Muscle layer of duodenum (tissue), 2 donors: ENCODE measurements around the gene TCP11.

Experiments used
- H3K27ac ChIP-seq: one replicate; pipeline ENCODE4 v1.7.0; 2013; ENCODE audit warnings: mild to moderate bottlenecking, low read length
- H3K27me3 ChIP-seq: one replicate; pipeline ENCODE4 v1.7.0; 2013; ENCODE audit warnings: low read depth, mild to moderate bottlenecking, control low read depth, low read length
- H3K36me3 ChIP-seq, 2 donors: one replicate each; pipeline ENCODE4 v1.7.0; 2013; ENCODE audit warnings: low read length in 2 of 2, control low read depth in 1 of 2, mild to moderate bottlenecking in 1 of 2; ENCODE audit not compliant: insufficient read depth in 2 of 2, control insufficient read depth in 1 of 2
- H3K4me1 ChIP-seq, 2 donors: one replicate each; pipeline ENCODE4 v1.7.0; 2013; ENCODE audit warnings: low read length in 2 of 2, mild to moderate bottlenecking in 2 of 2, control low read depth in 1 of 2, moderate library complexity in 1 of 2; ENCODE audit not compliant: insufficient read depth in 2 of 2, control insufficient read depth in 1 of 2
- H3K4me3 ChIP-seq, 2 donors: one replicate each; pipeline ENCODE4 v1.7.0; 2013; ENCODE audit warnings: low read length in 2 of 2, low read depth in 1 of 2, mild to moderate bottlenecking in 1 of 2
- H3K9me3 ChIP-seq, 2 donors: one replicate each; pipeline ENCODE4 v1.7.0; 2013; ENCODE audit warnings: low read length in 2 of 2, control low read depth in 1 of 2, mild to moderate bottlenecking in 1 of 2; ENCODE audit not compliant: control insufficient read depth in 1 of 2
- donor health status: healthy.

The TCP11 gene

DNA sequence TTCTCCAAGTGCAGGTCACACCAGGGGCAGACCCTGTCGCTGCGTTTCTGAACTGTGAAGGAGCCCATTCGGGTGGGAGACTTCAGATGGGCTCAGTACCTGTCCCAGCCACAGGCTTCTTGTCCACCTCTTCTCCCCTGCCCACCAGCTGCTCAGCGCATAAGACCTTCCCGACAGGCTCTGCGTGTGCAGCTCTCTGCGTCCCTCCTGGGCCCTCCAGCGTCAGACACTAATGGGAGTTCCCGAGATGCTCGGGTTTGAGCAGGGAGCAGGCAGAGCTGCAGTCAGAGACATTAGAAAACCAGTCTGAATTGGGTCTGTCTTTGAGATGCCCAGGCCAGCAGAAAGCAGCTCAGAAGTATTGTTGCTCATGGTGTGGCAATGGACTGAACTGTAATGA, 50.4 kb downstream of the TCP11 start:
- Histone ChIP-seq H3K36me3 (peaks cover 14 to 45% of the 10 kb centered on the region in 2 donors), H3K27me3 (no peaks in the 10 kb centered on the region), H3K4me1 (peaks cover 24 to 59% of the 10 kb centered on the region in 2 donors), H3K27ac (peak overlapping the region; percentile 43), H3K4me3 (no peak overlapping the region), H3K9me3 (no peaks in the 10 kb centered on the region)

DNA sequence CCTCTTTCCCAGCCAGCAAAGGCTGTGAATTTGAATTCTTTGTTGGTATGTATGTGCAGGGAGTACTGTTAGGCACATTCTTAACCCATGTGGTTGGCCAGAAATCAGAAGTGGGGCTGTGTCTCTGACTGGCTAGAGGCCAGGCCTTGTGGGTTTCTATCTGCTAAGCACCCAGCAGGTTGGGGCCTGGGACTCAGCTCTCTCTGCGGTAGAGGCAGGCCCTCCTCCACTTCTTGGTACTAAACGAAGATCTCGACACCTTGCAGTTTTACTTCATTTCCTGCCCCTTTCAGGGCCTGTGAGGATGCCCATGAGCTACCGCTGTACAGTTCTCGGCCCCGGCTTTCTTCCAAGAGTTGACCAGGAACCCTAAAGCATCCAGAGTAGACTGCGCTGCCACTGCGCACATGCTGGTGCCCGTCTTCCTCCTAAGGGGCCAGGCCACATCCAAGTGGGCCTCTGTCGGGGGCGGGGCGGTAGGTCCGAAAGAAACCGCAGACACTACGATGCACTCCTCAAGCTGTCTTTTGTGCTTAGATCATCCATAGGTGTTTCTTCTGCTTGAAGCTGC, 51.1 kb downstream of the TCP11 start:
- H3K36me3 ChIP-seq: peaks cover 21 to 52% of the 10 kb centered on the region in 2 donors
- H3K27ac ChIP-seq: peak overlapping the region; percentile 43

GRCh38 chr6:35089216-35089934, 51.8 kb downstream of the TCP11 start:
- peak overlapping the region; percentile 20 for H3K27ac ChIP-seq
- no peaks in the 10 kb centered on the region for H3K27me3 ChIP-seq
- no peak overlapping the region for H3K4me3 ChIP-seq
- H3K36me3 ChIP-seq: peaks cover 27 to 57% of the 10 kb centered on the region in 2 donors
- H3K9me3 ChIP-seq: no peaks in the 10 kb centered on the region
- H3K4me1 ChIP-seq: peaks cover 22 to 57% of the 10 kb centered on the region in 2 donors

More for the DNA sequence above, 51.1 kb downstream of the TCP11 start:
- Histone ChIP-seq H3K9me3 (no peaks in the 10 kb centered on the region), H3K4me1 (peaks cover 22 to 57% of the 10 kb centered on the region in 2 donors), H3K4me3 (no peak overlapping the region), H3K27me3 (no peaks in the 10 kb centered on the region)

GRCh38 chr6:35088281-35089215, 52.6 kb downstream of the TCP11 start:
- peaks cover 33 to 65% of the 10 kb centered on the region in 2 donors for H3K36me3 ChIP-seq

GRCh38 chr6:35087361-35088280, 53.5 kb downstream of the TCP11 start:
- H3K9me3 ChIP-seq: no peaks in the 10 kb centered on the region

More at GRCh38 chr6:35088281-35089215, 52.6 kb downstream of the TCP11 start:
- H3K27me3 ChIP-seq: no peaks in the 10 kb centered on the region
- no peaks in the 10 kb centered on the region for H3K9me3 ChIP-seq
- peaks cover 22 to 64% of the 10 kb centered on the region in 2 donors for H3K4me1 ChIP-seq
- H3K27ac ChIP-seq: peak overlapping the region; percentile 20
- H3K4me3 ChIP-seq: no peak overlapping the region

DNA sequence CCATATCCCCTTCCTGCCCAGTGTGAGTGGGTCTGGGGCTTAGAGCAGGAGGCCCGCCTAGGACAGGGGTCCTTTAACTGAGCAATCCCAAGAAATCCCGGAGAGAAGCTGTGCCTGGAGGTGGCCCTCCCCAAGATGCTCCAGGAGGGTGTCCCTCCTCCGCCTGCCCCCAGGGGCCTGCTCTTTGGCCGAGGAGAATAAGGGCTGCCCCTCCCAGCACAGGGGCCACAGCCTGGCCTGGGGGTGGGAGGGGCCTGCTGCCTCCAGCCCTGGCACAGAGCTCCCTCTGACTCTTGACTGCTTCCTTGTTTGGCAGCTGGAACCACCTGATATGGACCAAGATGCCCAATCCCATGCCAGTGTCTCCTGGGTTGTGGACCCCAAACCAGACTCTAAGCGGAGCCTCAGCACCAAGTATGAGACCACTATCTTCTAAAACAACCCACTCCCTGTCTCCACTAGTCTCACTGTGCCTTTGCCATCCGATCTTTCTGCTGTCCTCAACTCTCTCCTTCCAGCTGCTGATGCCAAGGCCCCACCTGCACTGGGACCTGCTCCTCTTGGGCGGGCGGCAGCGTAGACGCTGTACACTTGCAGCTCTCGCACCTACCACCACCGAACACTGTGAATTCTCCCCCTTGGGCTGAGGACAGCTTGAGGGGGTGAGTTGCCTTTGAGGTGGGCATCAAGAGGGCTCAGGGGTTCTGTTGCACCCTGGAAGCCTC, 54.3 kb downstream of the TCP11 start:
- Histone ChIP-seq H3K27ac (no peak overlapping the region), H3K4me1 (peaks cover 12 to 60% of the 10 kb centered on the region in 2 donors), H3K36me3 (peaks cover 47 to 82% of the 10 kb centered on the region in 2 donors)

More at GRCh38 chr6:35087361-35088280, 53.5 kb downstream of the TCP11 start:
- Histone ChIP-seq H3K4me3 (no peak overlapping the region), H3K27ac (no peak overlapping the region), H3K27me3 (no peaks in the 10 kb centered on the region), H3K4me1 (peaks cover 20 to 59% of the 10 kb centered on the region in 2 donors), H3K36me3 (peaks cover 41 to 74% of the 10 kb centered on the region in 2 donors)

GRCh38 chr6:35086282-35086632, 54.9 kb downstream of the TCP11 start:
- peaks cover 8 to 60% of the 10 kb centered on the region in 2 donors for H3K4me1 ChIP-seq
- H3K27me3 ChIP-seq: no peaks in the 10 kb centered on the region
- H3K9me3 ChIP-seq: no peaks in the 10 kb centered on the region
- no peak overlapping the region for H3K27ac ChIP-seq
- H3K4me3 ChIP-seq: no peak overlapping the region
- H3K36me3 ChIP-seq: peaks cover 51 to 87% of the 10 kb centered on the region in 2 donors

More for the DNA sequence above, 54.3 kb downstream of the TCP11 start:
- H3K9me3 ChIP-seq: no peaks in the 10 kb centered on the region
- H3K4me3 ChIP-seq: no peak overlapping the region
- H3K27me3 ChIP-seq: no peaks in the 10 kb centered on the region

DNA sequence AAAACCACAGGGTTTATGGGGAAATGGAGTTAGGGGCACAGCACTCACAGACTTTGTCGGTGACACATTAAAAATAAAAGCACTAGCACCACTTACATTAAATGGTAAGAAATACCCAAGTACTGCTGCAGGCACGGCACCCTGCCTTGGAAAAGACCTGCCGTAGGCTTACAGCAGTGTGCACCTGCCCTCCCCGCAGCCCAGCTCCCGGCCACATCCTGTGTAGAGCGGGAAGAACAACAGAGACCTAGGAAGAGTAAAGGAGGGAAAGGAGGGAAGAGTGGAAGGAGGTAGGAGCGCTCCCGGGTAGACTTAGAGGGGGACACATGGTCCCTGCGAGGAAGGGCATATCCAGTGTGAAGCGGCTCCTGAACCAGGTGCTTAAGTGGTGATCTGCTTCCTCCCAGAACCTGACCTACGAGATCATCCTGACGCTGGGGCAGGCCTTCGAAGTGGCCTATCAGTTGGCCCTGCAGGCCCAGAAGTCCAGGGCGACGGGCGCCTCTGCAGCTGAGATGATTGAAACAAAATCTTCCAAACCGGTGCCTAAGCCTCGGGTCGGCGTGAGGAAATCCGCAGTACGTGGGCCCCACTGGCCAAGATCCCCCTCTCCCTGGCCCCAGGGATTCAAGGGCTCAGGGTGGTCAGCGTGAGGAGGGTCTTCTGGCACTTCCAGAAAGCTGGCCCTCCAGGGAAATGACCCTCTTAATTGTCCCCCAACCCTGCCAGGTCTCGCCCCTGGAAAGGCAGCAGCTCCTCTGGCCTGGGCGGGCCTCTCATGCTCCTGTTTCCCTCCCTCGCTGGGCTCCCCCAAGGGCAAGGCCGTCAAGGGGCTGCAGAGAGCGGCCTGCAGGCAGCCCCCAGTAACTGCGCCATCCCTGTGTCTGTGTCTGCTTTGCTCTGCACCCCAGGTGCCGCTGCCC, 55.5 kb downstream of the TCP11 start:
- no peaks in the 10 kb centered on the region for H3K27me3 ChIP-seq
- no peak overlapping the region for H3K4me3 ChIP-seq
- H3K27ac ChIP-seq: no peak overlapping the region
- peaks cover 3 to 60% of the 10 kb centered on the region in 2 donors for H3K4me1 ChIP-seq
- H3K36me3 ChIP-seq: peaks cover 54 to 94% of the 10 kb centered on the region in 2 donors
- H3K9me3 ChIP-seq: no peaks in the 10 kb centered on the region

GRCh38 chr6:35084511-35085203, 56.5 kb downstream of the TCP11 start:
- peaks cover 0 to 51% of the 10 kb centered on the region in 2 donors for H3K4me1 ChIP-seq
- H3K4me3 ChIP-seq: no peak overlapping the region
- no peaks in the 10 kb centered on the region for H3K27me3 ChIP-seq
- H3K27ac ChIP-seq: no peak overlapping the region
- peaks cover 63 to 96% of the 10 kb centered on the region in 2 donors for H3K36me3 ChIP-seq
- H3K9me3 ChIP-seq: no peaks in the 10 kb centered on the region
